OCI-LY7 (cell line): Measurements from ENCODE around the gene RCOR3. TPM values are rescaled to one million over a fixed set of nuclear protein-coding genes. Genes with fewer than 3 reads are reported as not detected.

Experiments
- BruUV-seq: library from RNA; stranded (reverse); fragments of 400-500 nt; replicated peaks from 2 replicates; lab custom pipeline; 2021; lab: Mats Ljungman, UMichigan
- CTCF ChIA-PET: fragments of 300-600 bp; sonication (Branson Sonifier 250); formaldehyde crosslinking; loops from one replicate; lab custom pipeline; 2022; ENCODE audit warnings: antibody characterized with exemption; ENCODE audit not compliant: unreplicated experiment; lab: Charles Lee
- POLR2A ChIA-PET: fragments of 300-600 bp; sonication (Branson Sonifier 250); formaldehyde crosslinking; loops from one replicate; lab custom pipeline; 2022; ENCODE audit warnings: antibody characterized with exemption; lab: Charles Lee
- DNase-seq: peaks from one replicate; pipeline ENCODE4 v3.0.0-alpha.2; 2015; ENCODE audit warnings: low spot score
- H2AFZ ChIP-seq: fragments of 200-600 bp; sonication (generic), shearing (Covaris generic); 2 replicates; pipeline ENCODE4 v1.6.1; 2014; ENCODE audit warnings: mild to moderate bottlenecking, antibody characterized with exemption, low read length, moderate library complexity
- H3K27ac ChIP-seq: fragments of 200-600 bp; sonication (generic); 2 replicates; pipeline ENCODE4 v1.5.1; 2014; ENCODE audit warnings: mixed run types, low read depth, mild to moderate bottlenecking, moderate library complexity, low read length, inconsistent platforms; ENCODE audit not compliant: poor library complexity, severe bottlenecking
- H3K36me3 ChIP-seq: fragments of 200-600 bp; sonication (generic); 2 replicates; pipeline ENCODE4 v1.6.1; 2014; ENCODE audit warnings: mild to moderate bottlenecking, antibody characterized with exemption, low read length, moderate library complexity, mixed read lengths; ENCODE audit not compliant: insufficient read depth
- H3K4me1 ChIP-seq: fragments of 200-600 bp; sonication (generic); 2 replicates; pipeline ENCODE4 v1.5.1; 2014; ENCODE audit warnings: mild to moderate bottlenecking, low read length; ENCODE audit not compliant: insufficient read depth, poor library complexity, severe bottlenecking
- H3K4me2 ChIP-seq: fragments of 200-600 bp; sonication (generic); 2 replicates; pipeline ENCODE4 v1.6.1; 2014; ENCODE audit warnings: mild to moderate bottlenecking, low read length
- H3K4me3 ChIP-seq: fragments of 200-600 bp; sonication (generic); 2 replicates; pipeline ENCODE4 v1.5.1; 2014; ENCODE audit warnings: mild to moderate bottlenecking, low read depth, low read length; ENCODE audit not compliant: poor library complexity, severe bottlenecking
- H3K79me2 ChIP-seq: fragments of 200-600 bp; sonication (generic); 2 replicates; pipeline ENCODE4 v1.6.1; 2016; ENCODE audit warnings: low read depth, mild to moderate bottlenecking, low read length, moderate library complexity, mixed read lengths; ENCODE audit not compliant: insufficient read depth
- H3K9me2 ChIP-seq: fragments of 200-600 bp; sonication (generic); 2 replicates; pipeline ENCODE4 v1.6.1; 2016; ENCODE audit warnings: mild to moderate bottlenecking, low read length, mixed read lengths; ENCODE audit not compliant: insufficient read depth
- H3K9me3 ChIP-seq: fragments of 200-600 bp; sonication (generic); 2 replicates; pipeline ENCODE4 v1.6.1; 2014; ENCODE audit warnings: mild to moderate bottlenecking, mixed run types, low read length, mixed read lengths
- H4K20me1 ChIP-seq: fragments of 200-600 bp; sonication (generic); 2 replicates; pipeline ENCODE4 v1.6.1; 2014; ENCODE audit warnings: mild to moderate bottlenecking, antibody characterized with exemption, low read length, moderate library complexity, mixed read lengths; ENCODE audit not compliant: insufficient read depth
- EZH2phosphoT487 ChIP-seq: fragments of 200-600 bp; sonication (generic); IDR thresholded peaks from 2 replicates; pipeline ENCODE4 v1.6.1; 2018; ENCODE audit warnings: low read depth, borderline replicate concordance, mild to moderate bottlenecking, mixed run types, antibody characterized with exemption, low read length, moderate library complexity, mixed read lengths
- intact Hi-C: fragments of 100-400 bp; cut with micrococcal nuclease; formaldehyde crosslinking; loops from one replicate; pipeline ENCODE4 v1.10.0; 2022; ENCODE audit not compliant: unreplicated experiment
- total RNA-seq, 2 experiments: library from RNA; depleted of rRNA in 1 of 2; stranded (reverse); fragments of >200 nt in 1 of 2; shearing (Covaris generic) in 1 of 2; gene quantifications; 2 replicates each; pipeline ENCODE4 v1.2.3, GENCODE V29; 2014 to 2022
- TF ChIP-seq, protein P1 (sequence below): fragments of 200-600 bp; sonication (generic); conservative IDR thresholded peaks from 2 replicates; pipeline ENCODE4 v1.5.1; 2014; ENCODE audit warnings: mild to moderate bottlenecking, antibody characterized with exemption, low read length, moderate library complexity, mixed read lengths

RCOR3 gene
- total RNA-seq, 2 experiments from 2014 or later: 34.8 to 62.3 TPM

DNA sequence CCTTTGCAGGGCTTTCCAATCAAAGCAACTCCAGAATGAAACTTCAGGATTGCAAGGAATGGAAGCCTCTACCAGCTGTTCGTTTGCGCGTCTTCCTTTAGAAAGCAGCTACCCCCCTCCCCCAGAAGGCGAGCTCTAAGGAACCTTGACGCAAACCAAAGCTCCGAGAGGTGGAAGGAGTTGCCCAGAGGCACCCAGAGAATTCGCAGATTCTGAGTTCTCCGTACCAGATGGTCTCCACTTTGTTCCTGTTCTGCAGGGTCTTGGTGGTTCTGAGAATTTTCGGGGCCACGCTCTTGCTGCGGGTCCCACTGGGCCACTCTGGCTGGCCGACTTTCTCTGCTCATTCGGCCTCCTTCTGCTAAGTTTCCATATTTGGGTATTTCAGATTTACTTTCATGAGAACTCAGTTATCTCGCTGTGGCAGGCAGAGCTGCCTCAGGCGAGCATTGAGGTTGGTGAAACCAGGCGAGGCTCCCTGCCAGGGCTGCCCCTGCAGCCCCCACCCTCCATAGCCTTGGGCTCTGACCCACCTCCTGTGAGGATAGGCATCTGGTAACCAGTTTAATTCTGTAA lies 68.3 kb downstream of the RCOR3 start:
- H3K79me2 ChIP-seq: peaks cover 54% of the 10 kb centered on the region
- ChIA-PET CTCF (interaction anchor here (0.9 to 4.3 kb wide), 2 partner anchors 10 to 200 kb away, joined by 4 to 38 read pairs; no protein-coding TSS in a partner anchor), POLR2A (interaction anchor here (0.5 to 3.6 kb wide), 14 partner anchors 8 to 200 kb away, joined by 3 to 23 read pairs (median 4); no protein-coding TSS in a partner anchor)
- intact Hi-C loops: loop anchor here (1.0 to 10.0 kb wide), 6 partner anchors 26 to 957 kb away; partner anchors contain the start of genes NEK2, PPP2R5A and SLC30A1
- H3K36me3 ChIP-seq: no peaks in the 10 kb centered on the region
- H3K27ac ChIP-seq: peak overlapping the region; percentile 77
- H3K9me3 ChIP-seq: no peaks in the 10 kb centered on the region
- TF ChIP-seq, protein P1, sequence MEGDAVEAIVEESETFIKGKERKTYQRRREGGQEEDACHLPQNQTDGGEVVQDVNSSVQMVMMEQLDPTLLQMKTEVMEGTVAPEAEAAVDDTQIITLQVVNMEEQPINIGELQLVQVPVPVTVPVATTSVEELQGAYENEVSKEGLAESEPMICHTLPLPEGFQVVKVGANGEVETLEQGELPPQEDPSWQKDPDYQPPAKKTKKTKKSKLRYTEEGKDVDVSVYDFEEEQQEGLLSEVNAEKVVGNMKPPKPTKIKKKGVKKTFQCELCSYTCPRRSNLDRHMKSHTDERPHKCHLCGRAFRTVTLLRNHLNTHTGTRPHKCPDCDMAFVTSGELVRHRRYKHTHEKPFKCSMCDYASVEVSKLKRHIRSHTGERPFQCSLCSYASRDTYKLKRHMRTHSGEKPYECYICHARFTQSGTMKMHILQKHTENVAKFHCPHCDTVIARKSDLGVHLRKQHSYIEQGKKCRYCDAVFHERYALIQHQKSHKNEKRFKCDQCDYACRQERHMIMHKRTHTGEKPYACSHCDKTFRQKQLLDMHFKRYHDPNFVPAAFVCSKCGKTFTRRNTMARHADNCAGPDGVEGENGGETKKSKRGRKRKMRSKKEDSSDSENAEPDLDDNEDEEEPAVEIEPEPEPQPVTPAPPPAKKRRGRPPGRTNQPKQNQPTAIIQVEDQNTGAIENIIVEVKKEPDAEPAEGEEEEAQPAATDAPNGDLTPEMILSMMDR: no peak
- TF ChIP-seq EZH2phosphoT487: no peak
- peak overlapping the region; percentile 96 for H3K4me2 ChIP-seq
- H4K20me1 ChIP-seq: no peaks in the 10 kb centered on the region
- peak; percentile 59 for DNase-seq
- H3K9me2 ChIP-seq: no peaks in the 10 kb centered on the region
- H3K4me1 ChIP-seq: peaks cover 57% of the 10 kb centered on the region
- peak overlapping the region; percentile 89 for H3K4me3 ChIP-seq
- H2AFZ ChIP-seq: peak overlapping the region; percentile 75
- BruUV-seq: no TSS peak

DNA sequence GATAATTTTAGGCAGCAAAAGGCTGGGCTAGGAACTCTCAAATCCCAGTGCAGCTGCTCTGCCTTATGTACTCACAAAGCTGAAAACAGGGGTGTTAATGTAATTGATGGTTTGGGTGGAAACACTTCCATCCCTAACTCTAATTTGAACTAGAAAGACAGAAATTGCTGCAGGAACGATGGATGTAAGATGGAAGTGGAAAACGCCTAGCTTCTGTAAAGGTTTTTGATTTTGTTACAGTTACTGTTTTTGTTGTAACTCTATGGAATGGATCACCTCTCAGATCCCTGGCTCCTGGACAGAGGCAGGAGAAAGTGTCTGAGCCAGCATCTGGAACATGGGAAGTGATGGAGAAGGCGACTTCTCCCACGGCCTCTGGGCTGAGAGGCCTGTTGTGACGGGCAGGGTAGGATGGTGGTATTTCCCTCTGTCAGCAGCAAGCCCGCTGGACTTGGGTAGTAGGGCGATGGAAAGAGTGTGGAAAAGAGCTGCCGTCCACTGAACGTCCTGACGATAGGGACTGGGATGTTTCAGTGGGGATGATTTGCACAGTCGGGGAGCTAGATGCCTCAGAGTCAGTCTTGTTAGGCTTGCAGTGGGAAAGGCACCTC lies 69.0 kb downstream of the RCOR3 start:
- Histone ChIP-seq H3K4me2 (peak overlapping the region; percentile 96), H4K20me1 (no peaks in the 10 kb centered on the region), H3K9me2 (no peaks in the 10 kb centered on the region), H3K9me3 (no peaks in the 10 kb centered on the region), H3K36me3 (no peaks in the 10 kb centered on the region), H3K4me1 (peaks cover 64% of the 10 kb centered on the region), H3K27ac (peak overlapping the region; percentile 77), H3K4me3 (peak overlapping the region; percentile 89), H2AFZ (peak overlapping the region; percentile 75; the same call in 1 of the 2 replicates), H3K79me2 (peaks cover 61% of the 10 kb centered on the region)
- intact Hi-C loops: loop anchor here (5.0 to 10.0 kb wide), 3 partner anchors 249 to 957 kb away; partner anchors contain the start of genes NEK2, PPP2R5A and SLC30A1
- POLR2A ChIA-PET: interaction anchor here (0.6 to 3.6 kb wide), 18 partner anchors 9 to 200 kb away, joined by 3 to 39 read pairs (median 5); no protein-coding TSS in a partner anchor
- TF ChIP-seq, protein P1: no peak
- TF ChIP-seq EZH2phosphoT487: no peak
- DNase-seq: no peak
- CTCF ChIA-PET: interaction anchor here (0.6 to 4.3 kb wide), 6 partner anchors 9 to 152 kb away, joined by 3 to 38 read pairs (median 4); no protein-coding TSS in a partner anchor
- TSS peak; percentile 56 for BruUV-seq
